Measurements from ENCODE around the gene TRAPPC8.

DNA sequence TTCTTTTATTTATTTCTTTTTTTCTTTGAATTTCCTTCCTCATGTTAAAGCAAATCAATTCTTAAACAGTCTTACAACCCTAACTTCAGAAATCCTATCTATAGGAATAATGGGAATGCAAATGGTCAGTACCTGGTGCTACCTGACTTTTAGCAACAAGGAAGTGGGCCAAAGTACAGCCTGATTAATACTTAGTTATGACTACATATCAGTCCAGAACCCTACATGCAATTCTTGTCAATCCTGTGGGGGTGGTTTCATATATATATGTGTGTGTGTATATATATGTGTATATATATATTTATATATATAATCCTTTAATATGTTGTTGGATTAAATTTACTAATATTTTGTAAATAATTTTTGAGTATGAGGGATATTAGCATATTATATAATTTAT, 14.8 kb upstream of the TRAPPC8 start:
- TF ChIP-seq, protein P1, sequence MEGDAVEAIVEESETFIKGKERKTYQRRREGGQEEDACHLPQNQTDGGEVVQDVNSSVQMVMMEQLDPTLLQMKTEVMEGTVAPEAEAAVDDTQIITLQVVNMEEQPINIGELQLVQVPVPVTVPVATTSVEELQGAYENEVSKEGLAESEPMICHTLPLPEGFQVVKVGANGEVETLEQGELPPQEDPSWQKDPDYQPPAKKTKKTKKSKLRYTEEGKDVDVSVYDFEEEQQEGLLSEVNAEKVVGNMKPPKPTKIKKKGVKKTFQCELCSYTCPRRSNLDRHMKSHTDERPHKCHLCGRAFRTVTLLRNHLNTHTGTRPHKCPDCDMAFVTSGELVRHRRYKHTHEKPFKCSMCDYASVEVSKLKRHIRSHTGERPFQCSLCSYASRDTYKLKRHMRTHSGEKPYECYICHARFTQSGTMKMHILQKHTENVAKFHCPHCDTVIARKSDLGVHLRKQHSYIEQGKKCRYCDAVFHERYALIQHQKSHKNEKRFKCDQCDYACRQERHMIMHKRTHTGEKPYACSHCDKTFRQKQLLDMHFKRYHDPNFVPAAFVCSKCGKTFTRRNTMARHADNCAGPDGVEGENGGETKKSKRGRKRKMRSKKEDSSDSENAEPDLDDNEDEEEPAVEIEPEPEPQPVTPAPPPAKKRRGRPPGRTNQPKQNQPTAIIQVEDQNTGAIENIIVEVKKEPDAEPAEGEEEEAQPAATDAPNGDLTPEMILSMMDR (IDR thresholded peaks at IDR 0.05) = no peak
- no peak for TF ChIP-seq POLR2A (IDR thresholded peaks at IDR 0.05)
- no peak for TF ChIP-seq EP300 (IDR thresholded peaks at IDR 0.05)
